Measurements from ENCODE around the gene OVAAL.

DNA sequence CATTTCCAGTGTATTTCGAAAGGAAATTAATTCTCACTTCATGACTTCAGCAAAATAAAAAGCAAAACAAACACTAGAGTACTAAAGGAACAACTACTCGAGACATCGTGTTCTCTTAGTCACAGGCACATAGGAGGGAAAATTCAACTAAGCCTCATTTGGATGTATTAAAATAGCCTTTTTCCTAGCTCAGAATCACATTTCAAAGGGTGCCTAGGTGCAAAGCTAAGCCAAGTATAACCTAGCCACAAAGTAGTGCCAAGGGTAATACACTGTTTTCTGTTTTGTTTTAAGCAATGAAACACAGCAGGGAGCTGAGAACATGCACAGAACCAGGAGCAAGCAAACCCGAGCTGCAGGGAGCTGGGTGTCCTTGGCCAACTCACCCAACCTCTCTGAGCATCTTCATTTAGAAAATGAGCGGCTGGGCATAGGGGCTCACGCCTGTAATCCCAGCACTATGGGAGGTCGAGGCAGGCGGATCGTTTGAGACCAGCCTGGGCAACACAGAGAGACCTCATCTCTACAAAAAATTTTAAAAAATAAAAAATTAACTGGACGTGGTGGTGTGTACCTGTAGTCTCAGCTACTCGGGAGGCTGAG, 29.8 kb upstream of the OVAAL start:
- TF ChIP-seq, protein P1, sequence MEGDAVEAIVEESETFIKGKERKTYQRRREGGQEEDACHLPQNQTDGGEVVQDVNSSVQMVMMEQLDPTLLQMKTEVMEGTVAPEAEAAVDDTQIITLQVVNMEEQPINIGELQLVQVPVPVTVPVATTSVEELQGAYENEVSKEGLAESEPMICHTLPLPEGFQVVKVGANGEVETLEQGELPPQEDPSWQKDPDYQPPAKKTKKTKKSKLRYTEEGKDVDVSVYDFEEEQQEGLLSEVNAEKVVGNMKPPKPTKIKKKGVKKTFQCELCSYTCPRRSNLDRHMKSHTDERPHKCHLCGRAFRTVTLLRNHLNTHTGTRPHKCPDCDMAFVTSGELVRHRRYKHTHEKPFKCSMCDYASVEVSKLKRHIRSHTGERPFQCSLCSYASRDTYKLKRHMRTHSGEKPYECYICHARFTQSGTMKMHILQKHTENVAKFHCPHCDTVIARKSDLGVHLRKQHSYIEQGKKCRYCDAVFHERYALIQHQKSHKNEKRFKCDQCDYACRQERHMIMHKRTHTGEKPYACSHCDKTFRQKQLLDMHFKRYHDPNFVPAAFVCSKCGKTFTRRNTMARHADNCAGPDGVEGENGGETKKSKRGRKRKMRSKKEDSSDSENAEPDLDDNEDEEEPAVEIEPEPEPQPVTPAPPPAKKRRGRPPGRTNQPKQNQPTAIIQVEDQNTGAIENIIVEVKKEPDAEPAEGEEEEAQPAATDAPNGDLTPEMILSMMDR (IDR thresholded peaks at IDR 0.05; ENCODE audit: insufficient read depth, low read length, poor library complexity, severe bottlenecking) = no peak
- TF ChIP-seq EZH2phosphoT487 (conservative IDR thresholded peaks at IDR 0.05; ENCODE audit: low read length) = no peak

Data from SU-DHL-6 (cell line).